K562 (cell line): ENCODE results near the gene ANKRD27. TPM values are rescaled to one million over a fixed set of nuclear protein-coding genes. Genes with fewer than 3 reads are reported as not detected.

Experiments used
- BACH1 ChIP-seq: fragments of 200-800 bp; sonication (Bioruptor generic); IDR thresholded peaks from 2 replicates; pipeline ENCODE4 v1.6.1; 2016; ENCODE audit warnings: missing genetic modification characterization, missing compliant biosample characterization
- C11orf30 ChIP-seq: fragments of 450-650 bp; IDR thresholded peaks from 2 replicates; pipeline ENCODE4 v1.6.1; 2016; ENCODE audit warnings: low read depth, mild to moderate bottlenecking
- CBFA2T2 ChIP-seq: fragments of 450-650 bp; conservative IDR thresholded peaks from 2 replicates; pipeline ENCODE4 v1.6.1; 2017; ENCODE audit warnings: mild to moderate bottlenecking
- DNMT1 ChIP-seq: fragments of 450-650 bp; IDR thresholded peaks from 2 replicates; pipeline ENCODE4 v1.6.1; 2016; ENCODE audit warnings: antibody characterized with exemption, mild to moderate bottlenecking
- FOSL1 ChIP-seq: fragments of 200-800 bp; sonication (Bioruptor generic); conservative IDR thresholded peaks from 2 replicates; pipeline ENCODE4 v1.6.1; 2016; ENCODE audit warnings: missing genetic modification characterization, missing compliant biosample characterization
- FOXK1 ChIP-seq: sonication (generic); formaldehyde crosslinking; IDR thresholded peaks from 2 replicates; pipeline ENCODE4 v1.8.0; 2022; ENCODE audit warnings: missing genetic modification reagents, mild to moderate bottlenecking, borderline replicate concordance
- KDM1A ChIP-seq, 2 experiments: fragments of 450-650 bp; IDR thresholded peaks; 2 replicates each; pipeline ENCODE4 v1.6.1; 2016; ENCODE audit warnings: mild to moderate bottlenecking in 2 of 2
- NCOA2 ChIP-seq, 2 experiments: fragments of 450-650 bp; IDR thresholded peaks; 2 replicates each; pipeline ENCODE4 v1.6.1; 2018; ENCODE audit warnings: mild to moderate bottlenecking in 2 of 2, moderate library complexity in 1 of 2; ENCODE audit not compliant: partially characterized antibody in 2 of 2
- NELFE ChIP-seq: IDR thresholded peaks from 2 replicates; pipeline ENCODE4 v1.6.1; 2011; ENCODE audit warnings: mild to moderate bottlenecking; ENCODE audit not compliant: insufficient read depth, insufficient read length
- RFX7 ChIP-seq: fragments of 250-450 bp; sonication (Bioruptor Pico); IDR thresholded peaks from 2 replicates; pipeline ENCODE4 v1.5.1; 2021; ENCODE audit warnings: mild to moderate bottlenecking
- SLC30A9 ChIP-seq: fragments of 250-450 bp; sonication (Bioruptor Pico); IDR thresholded peaks from 2 replicates; pipeline ENCODE4 v1.8.0; 2022; ENCODE audit warnings: mild to moderate bottlenecking, moderate library complexity
- SMAD2 ChIP-seq: fragments of 150-350 bp; IDR thresholded peaks from 2 replicates; pipeline ENCODE4 v1.6.1; 2014; ENCODE audit warnings: low read depth, mild to moderate bottlenecking, low read length
- SP1 ChIP-seq: sonication (generic); formaldehyde crosslinking; IDR thresholded peaks from 2 replicates; pipeline ENCODE4 v1.8.1; 2022; ENCODE audit warnings: mild to moderate bottlenecking, missing genetic modification reagents
- TAF9B ChIP-seq: fragments of 450-650 bp; IDR thresholded peaks from 2 replicates; pipeline ENCODE4 v1.6.1; 2018; ENCODE audit warnings: mild to moderate bottlenecking; ENCODE audit not compliant: partially characterized antibody
- TARDBP ChIP-seq: fragments of 450-650 bp; IDR thresholded peaks from 2 replicates; pipeline ENCODE4 v1.6.1; 2016
- TRIM24 ChIP-seq, 2 experiments: fragments of 450-650 bp; IDR thresholded peaks; 2 replicates each; pipeline ENCODE4 v1.6.1; 2016
- ZBTB33 ChIP-seq: sonication (generic); formaldehyde crosslinking; IDR thresholded peaks from 2 replicates; pipeline ENCODE4 v1.8.1; 2023; ENCODE audit warnings: mild to moderate bottlenecking, missing genetic modification reagents
- ZBTB34 ChIP-seq: fragments of 250-450 bp; sonication (Bioruptor Pico); IDR thresholded peaks from 2 replicates; pipeline ENCODE4 v1.8.0; 2021; ENCODE audit warnings: mild to moderate bottlenecking, moderate library complexity
- ZNF212 ChIP-seq: fragments of 450-650 bp; formaldehyde crosslinking; IDR thresholded peaks from 2 replicates; pipeline ENCODE4 v1.4.0; 2020; ENCODE audit warnings: mild to moderate bottlenecking
- ZNF253 ChIP-seq: fragments of 250-450 bp; sonication (Bioruptor Pico); conservative IDR thresholded peaks from 2 replicates; pipeline ENCODE4 v1.6.1; 2021; ENCODE audit warnings: mild to moderate bottlenecking
- ZNF76 ChIP-seq: fragments of 250-450 bp; sonication (Bioruptor Pico); IDR thresholded peaks from 2 replicates; pipeline ENCODE4 v1.4.0; 2020; ENCODE audit warnings: mild to moderate bottlenecking, moderate library complexity, borderline replicate concordance
- polyA plus RNA-seq, 8 experiments: library from polyadenylated mRNA; depleted of rRNA in 4 of 8; stranded (reverse) in 5 of 8; unstranded in 3 of 8; fragments of >200 nt; fragmentation: Nextera tagmentation in 2 of 8; fragmentation: Illumina TruSeq in 1 of 8; extraction: Ambion mirVana in 2 of 8; extraction: Trizol in 1 of 8; gene quantifications; 2 replicates each; pipeline versions ENCODE4 v1.2.1 to v1.2.3, GENCODE V29; 2011 to 2014; ENCODE audit warnings: inconsistent platforms in 1 of 8, missing spikeins in 1 of 8
- total RNA-seq, 7 experiments: library from RNA; depleted of rRNA in 6 of 7; stranded (reverse); fragments of >200 nt in 6 of 7; fragmentation: Illumina TruSeq in 2 of 7; extraction: Trizol in 2 of 7; gene quantifications; 2 replicates each; pipeline versions ENCODE4 v1.2.1 to v1.2.3, GENCODE V29; 2011 to 2021; ENCODE audit warnings: low replicate concordance in 1 of 7
- TF ChIP-seq, protein P1 (sequence below), 3 experiments: IDR thresholded peaks in 2 of 3; conservative IDR thresholded peaks in 1 of 3; 2 replicates each; pipeline ENCODE4 v1.5.1; 2011 to 2012; ENCODE audit warnings: low read length in 3 of 3, mild to moderate bottlenecking in 3 of 3, control low read depth in 2 of 3, improper control_type of control experiment in 1 of 3, inconsistent platforms in 1 of 3, low read depth in 1 of 3, mixed read lengths in 1 of 3, moderate library complexity in 1 of 3; ENCODE audit not compliant: insufficient read depth in 2 of 3
- TF ChIP-seq, protein P2 (sequence below): sonication (generic); formaldehyde crosslinking; IDR thresholded peaks from 2 replicates; pipeline ENCODE4 v1.8.0; 2022; ENCODE audit warnings: mild to moderate bottlenecking, missing genetic modification reagents

ANKRD27 gene
- total and polyA plus RNA-seq, 9 of the 15 experiments (the other 6 are each of a cell fraction or from before 2014, with no cell fraction given), result 5.3 to 71.3 (median 54.2) TPM

DNA sequence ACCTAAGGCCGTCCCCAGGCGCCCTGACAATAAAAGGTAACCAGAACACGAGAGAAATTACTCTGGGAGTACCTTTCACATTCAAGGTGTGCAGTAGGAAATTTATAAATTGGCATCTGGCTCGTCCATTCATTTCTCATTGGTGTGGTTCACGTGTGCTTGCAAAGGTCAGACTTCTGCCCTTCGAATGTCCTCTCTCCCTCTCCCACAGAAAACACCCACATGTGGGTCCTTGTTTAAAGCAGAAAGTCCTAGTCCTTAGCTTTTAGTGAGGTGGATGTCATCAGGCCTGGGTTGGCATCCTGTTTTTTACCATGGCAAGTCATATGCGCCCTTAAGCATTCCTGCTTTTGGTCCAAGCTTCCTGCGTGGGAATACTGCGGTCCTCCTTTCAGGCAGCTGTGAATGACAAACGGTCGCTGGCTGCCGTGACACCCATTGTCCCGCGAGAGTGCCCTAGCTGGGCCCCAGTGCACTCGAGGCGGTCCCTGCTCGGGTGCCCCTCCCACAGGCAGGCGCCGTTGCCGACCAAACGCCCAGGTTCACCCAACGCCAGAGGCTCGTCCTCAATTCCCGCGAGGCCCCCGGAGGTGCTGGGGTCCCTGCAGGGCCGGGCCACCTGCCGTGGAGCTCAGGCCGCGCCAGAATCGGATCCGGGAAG, 16.4 kb upstream of the ANKRD27 start, which contains the start of gene NUDT19 (continued):
- TF ChIP-seq TRIM24 (IDR thresholded peaks at IDR 0.05), result no peak
- TF ChIP-seq SP1 (CRISPR knock-in tag), result no peak; the same call in 1 of the 2 replicates
- TF ChIP-seq CBFA2T2, result no peak
- TF ChIP-seq DNMT1, result 0 out of 2 replicates have a peak, but pooled peaks have one; percentile 53
- no peak for TF ChIP-seq ZNF212 (CRISPR knock-in tag)
- TF ChIP-seq FOSL1 (tag), result no peak
- TF ChIP-seq TARDBP, result no peak; the same call in 1 of the 2 replicates
- TF ChIP-seq, protein P1, sequence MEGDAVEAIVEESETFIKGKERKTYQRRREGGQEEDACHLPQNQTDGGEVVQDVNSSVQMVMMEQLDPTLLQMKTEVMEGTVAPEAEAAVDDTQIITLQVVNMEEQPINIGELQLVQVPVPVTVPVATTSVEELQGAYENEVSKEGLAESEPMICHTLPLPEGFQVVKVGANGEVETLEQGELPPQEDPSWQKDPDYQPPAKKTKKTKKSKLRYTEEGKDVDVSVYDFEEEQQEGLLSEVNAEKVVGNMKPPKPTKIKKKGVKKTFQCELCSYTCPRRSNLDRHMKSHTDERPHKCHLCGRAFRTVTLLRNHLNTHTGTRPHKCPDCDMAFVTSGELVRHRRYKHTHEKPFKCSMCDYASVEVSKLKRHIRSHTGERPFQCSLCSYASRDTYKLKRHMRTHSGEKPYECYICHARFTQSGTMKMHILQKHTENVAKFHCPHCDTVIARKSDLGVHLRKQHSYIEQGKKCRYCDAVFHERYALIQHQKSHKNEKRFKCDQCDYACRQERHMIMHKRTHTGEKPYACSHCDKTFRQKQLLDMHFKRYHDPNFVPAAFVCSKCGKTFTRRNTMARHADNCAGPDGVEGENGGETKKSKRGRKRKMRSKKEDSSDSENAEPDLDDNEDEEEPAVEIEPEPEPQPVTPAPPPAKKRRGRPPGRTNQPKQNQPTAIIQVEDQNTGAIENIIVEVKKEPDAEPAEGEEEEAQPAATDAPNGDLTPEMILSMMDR (IDR thresholded peaks at IDR 0.05 in 2 of 3, conservative IDR thresholded peaks at IDR 0.05 in 1 of 3; ENCODE audit: insufficient read depth in 2 of 3, low read depth in 1 of 3, low read length in 3 of 3), result no peak
- TF ChIP-seq NCOA2 (IDR thresholded peaks at IDR 0.05; ENCODE audit: partially characterized antibody in 2 of 2), result no peak
- no peak for TF ChIP-seq SLC30A9 (CRISPR knock-in tag)
- no peak for TF ChIP-seq ZNF253 (CRISPR knock-in tag)
- no peak for TF ChIP-seq SMAD2
- TF ChIP-seq ZBTB33 (CRISPR knock-in tag), result no peak
- TF ChIP-seq RFX7 (CRISPR knock-in tag), result no peak
- no peak for TF ChIP-seq C11orf30
- TF ChIP-seq KDM1A (IDR thresholded peaks at IDR 0.05), result no peak
- TF ChIP-seq, protein P2, sequence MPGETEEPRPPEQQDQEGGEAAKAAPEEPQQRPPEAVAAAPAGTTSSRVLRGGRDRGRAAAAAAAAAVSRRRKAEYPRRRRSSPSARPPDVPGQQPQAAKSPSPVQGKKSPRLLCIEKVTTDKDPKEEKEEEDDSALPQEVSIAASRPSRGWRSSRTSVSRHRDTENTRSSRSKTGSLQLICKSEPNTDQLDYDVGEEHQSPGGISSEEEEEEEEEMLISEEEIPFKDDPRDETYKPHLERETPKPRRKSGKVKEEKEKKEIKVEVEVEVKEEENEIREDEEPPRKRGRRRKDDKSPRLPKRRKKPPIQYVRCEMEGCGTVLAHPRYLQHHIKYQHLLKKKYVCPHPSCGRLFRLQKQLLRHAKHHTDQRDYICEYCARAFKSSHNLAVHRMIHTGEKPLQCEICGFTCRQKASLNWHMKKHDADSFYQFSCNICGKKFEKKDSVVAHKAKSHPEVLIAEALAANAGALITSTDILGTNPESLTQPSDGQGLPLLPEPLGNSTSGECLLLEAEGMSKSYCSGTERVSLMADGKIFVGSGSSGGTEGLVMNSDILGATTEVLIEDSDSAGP (CRISPR knock-in tag), result no peak
- TF ChIP-seq NELFE, result no peak
- no peak for TF ChIP-seq ZBTB34 (CRISPR knock-in tag)
- no peak for TF ChIP-seq FOXK1
- TF ChIP-seq BACH1 (tag), result no peak
- no peak for TF ChIP-seq TAF9B
- 0 out of 2 replicates have a peak, but pooled peaks have one; percentile 52 for TF ChIP-seq ZNF76 (CRISPR knock-in tag)
